GM19023 (cell line): ENCODE measurements around the gene CST1.

Experiments used
- ATAC-seq: cut with Tn5 transposase; IDR thresholded peaks from one replicate; pipeline ENCODE4 v1.9.1; 2021; ENCODE audit warnings: mild to moderate bottlenecking, moderate library complexity; ENCODE audit not compliant: unreplicated experiment

CST1 gene

DNA sequence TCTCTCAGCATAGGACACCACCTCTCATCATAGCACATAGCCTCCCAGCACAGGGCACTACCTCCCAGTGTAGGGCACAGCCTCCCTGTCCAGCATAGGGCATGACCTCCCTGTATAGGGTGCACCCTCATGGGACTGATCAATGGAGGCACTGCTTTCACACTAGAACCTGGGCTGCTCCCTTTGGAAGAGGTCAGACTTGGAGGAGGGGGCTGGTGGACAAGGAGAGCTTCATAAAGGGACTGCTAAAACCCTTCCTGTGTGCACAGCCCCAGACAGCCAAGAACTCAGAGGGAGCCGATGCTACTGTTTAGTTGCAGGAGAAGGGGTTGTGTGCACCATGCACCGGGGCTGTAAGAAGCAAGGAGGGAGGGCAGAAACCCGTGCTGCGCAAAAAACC is 40.0 kb downstream of the CST1 start:
- no peak for ATAC-seq

DNA sequence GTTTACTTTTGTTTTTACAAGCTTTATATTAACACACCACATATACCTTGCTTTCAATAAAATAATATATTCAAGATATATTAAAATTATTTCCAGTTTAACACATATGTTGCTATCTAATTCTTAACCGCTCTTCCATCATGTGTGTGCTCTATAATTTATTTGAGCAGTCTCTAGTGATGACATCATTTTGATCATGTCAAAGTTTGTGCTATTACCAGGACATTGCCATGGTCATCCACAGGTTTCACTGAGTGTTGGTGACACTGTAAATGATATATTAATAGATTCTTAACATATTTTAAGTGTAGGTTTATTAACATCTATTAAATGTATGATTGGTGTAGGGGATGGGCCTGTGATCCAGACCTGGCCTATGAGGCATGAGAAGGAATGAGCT is 44.8 kb downstream of the CST1 start:
- no peak for ATAC-seq

DNA sequence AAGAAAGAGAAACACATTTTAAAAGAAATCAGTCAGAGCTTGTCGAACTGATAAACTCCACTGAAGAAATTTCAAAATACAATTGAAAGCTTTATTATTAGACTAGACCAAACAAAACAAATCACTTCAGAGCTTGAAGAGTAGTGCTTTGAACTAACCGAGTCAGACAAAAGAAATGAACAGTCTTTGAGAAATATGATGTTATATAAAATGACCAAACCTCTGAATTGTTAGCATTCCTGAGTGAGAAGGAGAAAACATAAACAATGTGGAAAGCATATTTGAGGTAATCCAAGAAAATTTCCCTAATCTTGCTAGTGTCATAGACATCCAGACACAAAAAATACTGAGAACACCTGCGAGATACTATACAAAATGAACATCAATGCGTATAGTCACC is 48.7 kb downstream of the CST1 start:
- ATAC-seq = no peak

DNA sequence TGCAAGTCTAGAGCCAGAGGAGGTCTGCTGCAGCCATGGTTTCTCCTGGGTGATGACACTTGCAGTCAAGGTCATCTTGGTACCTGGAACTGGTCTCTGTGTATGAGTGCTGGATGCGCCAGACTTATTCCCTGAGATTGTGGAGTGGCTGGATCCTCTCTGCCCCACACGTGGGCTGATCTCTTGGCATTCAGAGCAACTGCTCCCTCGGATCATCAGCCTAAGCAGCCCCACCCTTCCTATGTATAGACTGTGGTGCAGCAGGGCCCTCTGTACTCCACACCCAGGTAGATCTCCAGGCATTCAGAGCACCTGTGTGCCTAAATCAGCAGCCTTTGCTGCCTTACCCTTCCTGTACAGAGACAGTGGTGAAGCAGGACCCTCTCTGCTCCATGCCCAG is 49.8 kb downstream of the CST1 start:
- ATAC-seq = no peak

DNA sequence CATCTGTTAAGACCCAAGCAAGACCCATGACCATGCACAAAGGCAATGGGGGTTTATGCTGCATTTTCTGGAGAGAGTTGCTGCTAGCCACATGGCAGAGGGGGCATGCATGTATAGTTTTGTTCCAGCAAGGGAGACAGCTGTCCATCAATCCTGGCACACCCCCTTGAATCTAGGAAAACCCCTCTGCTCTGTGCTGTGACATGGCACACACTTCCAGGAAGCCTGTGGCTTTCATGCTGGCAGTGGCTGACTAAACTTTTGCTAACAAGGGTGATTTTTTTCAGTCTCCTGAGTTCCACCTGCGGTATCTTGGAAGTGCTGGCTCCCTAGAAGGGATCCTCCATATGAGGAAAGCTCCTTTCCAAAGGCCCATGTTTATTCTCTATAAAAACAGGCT is 52.8 kb downstream of the CST1 start:
- no peak for ATAC-seq
